Breast epithelium (tissue), 4 donors: ENCODE data around the gene COTL1. TPM values are rescaled to one million over a fixed set of nuclear protein-coding genes. Genes with fewer than 3 reads are reported as not detected.

ENCODE experiments used
- DNase-seq, 2 donors: peaks; one replicate each; pipeline ENCODE4 v3.0.0-alpha.2; 2019; ENCODE audit warnings: low spot score in 2 of 2
- H3K27ac ChIP-seq, 2 donors: fragments of 200-600 bp; sonication (generic) in 1 of 2; one replicate each; pipeline ENCODE4 v1.5.1; 2016 to 2019; ENCODE audit warnings: mild to moderate bottlenecking in 1 of 2
- H3K27me3 ChIP-seq, 2 donors: fragments of 200-600 bp; sonication (generic) in 1 of 2; one replicate each; pipeline versions ENCODE4 v1.5.1 to v1.6.0; 2017 to 2019; ENCODE audit warnings: control low read depth in 1 of 2, mild to moderate bottlenecking in 1 of 2
- H3K36me3 ChIP-seq: fragments of 200-600 bp; one replicate; pipeline ENCODE4 v1.5.1; 2019
- H3K4me1 ChIP-seq, 2 donors: fragments of 200-600 bp; sonication (generic); one replicate each; pipeline ENCODE4 v1.5.1; 2016 to 2019; ENCODE audit warnings: control low read depth in 1 of 2
- H3K4me3 ChIP-seq, 3 donors: fragments of 200-600 bp; sonication (generic); 1 replicate in 2 of 3; 2 replicates in 1 of 3; pipeline ENCODE4 v1.5.1; 2016 to 2019; ENCODE audit warnings: mild to moderate bottlenecking in 3 of 3, moderate library complexity in 2 of 3
- H3K9me3 ChIP-seq, 2 donors: fragments of 200-600 bp; sonication (generic) in 1 of 2; one replicate each; pipeline ENCODE4 v1.5.1; 2016 to 2019; ENCODE audit warnings: control low read depth in 1 of 2
- POLR2A ChIP-seq: fragments of 450-650 bp; IDR thresholded peaks from one replicate; pipeline ENCODE4 v1.6.1; 2016; ENCODE audit warnings: antibody characterized with exemption, mild to moderate bottlenecking, moderate library complexity
- POLR2AphosphoS5 ChIP-seq, 3 donors: sonication (generic); formaldehyde crosslinking; IDR thresholded peaks; one replicate each; pipeline ENCODE4 v1.6.1; 2017; ENCODE audit warnings: antibody characterized with exemption in 3 of 3
- intact Hi-C: fragments of 100-400 bp; cut with DNase I; formaldehyde crosslinking; loops from one replicate; pipeline ENCODE4 v1.15.1; 2023; ENCODE audit warnings: low total_unique reads
- total RNA-seq, 3 donors: library from RNA; depleted of rRNA; stranded (reverse); fragments of >200 nt; gene quantifications; one replicate each; pipeline ENCODE4 v1.1.0, GENCODE V29; 2016
- TF ChIP-seq, protein P1 (sequence below), 3 donors: fragments of 450-650 bp; IDR thresholded peaks; one replicate each; pipeline ENCODE4 v1.5.1; 2016 to 2017; ENCODE audit warnings: antibody characterized with exemption in 3 of 3, mild to moderate bottlenecking in 3 of 3, moderate library complexity in 3 of 3

COTL1 gene
- total RNA-seq, 3 donors from 2014 or later = 22.0 to 49.2 (median 44.6) TPM

DNA sequence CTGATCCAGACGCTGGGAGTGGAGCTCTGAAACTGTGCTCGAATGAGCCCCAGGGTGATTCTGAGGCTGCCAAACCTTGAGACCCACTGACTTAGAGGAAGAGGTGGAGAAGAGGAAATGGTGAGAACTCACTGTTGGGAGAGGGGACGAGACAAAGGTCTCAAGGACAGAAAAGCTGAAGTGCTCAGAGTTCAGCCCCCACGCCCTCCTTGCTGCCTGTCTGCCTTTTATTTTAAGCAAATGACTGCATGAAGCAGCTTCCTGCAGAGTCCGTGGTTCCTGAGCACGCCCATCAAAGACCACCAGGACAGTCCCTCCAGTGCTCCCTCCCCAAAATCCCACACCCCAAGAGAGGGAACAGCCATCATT lies 20.4 kb downstream of the COTL1 start:
- DNase-seq = no peak
- intact Hi-C loops = loop anchor here (10.0 kb wide), 1 partner anchor 73 kb away; no protein-coding TSS in a partner anchor
- H3K4me3 ChIP-seq = no peak overlapping the region
- H3K27me3 ChIP-seq = no peaks in the 10 kb centered on the region
- H3K27ac ChIP-seq = peak overlapping the region in 1 of 2 donors; percentile 92
- H3K36me3 ChIP-seq = no peaks in the 10 kb centered on the region
- no peaks in the 10 kb centered on the region for H3K9me3 ChIP-seq
- TF ChIP-seq POLR2A (no peak), POLR2AphosphoS5 (IDR thresholded peaks at IDR 0.05) (no peak)
- TF ChIP-seq, protein P1, sequence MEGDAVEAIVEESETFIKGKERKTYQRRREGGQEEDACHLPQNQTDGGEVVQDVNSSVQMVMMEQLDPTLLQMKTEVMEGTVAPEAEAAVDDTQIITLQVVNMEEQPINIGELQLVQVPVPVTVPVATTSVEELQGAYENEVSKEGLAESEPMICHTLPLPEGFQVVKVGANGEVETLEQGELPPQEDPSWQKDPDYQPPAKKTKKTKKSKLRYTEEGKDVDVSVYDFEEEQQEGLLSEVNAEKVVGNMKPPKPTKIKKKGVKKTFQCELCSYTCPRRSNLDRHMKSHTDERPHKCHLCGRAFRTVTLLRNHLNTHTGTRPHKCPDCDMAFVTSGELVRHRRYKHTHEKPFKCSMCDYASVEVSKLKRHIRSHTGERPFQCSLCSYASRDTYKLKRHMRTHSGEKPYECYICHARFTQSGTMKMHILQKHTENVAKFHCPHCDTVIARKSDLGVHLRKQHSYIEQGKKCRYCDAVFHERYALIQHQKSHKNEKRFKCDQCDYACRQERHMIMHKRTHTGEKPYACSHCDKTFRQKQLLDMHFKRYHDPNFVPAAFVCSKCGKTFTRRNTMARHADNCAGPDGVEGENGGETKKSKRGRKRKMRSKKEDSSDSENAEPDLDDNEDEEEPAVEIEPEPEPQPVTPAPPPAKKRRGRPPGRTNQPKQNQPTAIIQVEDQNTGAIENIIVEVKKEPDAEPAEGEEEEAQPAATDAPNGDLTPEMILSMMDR (IDR thresholded peaks at IDR 0.05) = no peak
- peaks cover 0 to 7% of the 10 kb centered on the region in 2 donors for H3K4me1 ChIP-seq

DNA sequence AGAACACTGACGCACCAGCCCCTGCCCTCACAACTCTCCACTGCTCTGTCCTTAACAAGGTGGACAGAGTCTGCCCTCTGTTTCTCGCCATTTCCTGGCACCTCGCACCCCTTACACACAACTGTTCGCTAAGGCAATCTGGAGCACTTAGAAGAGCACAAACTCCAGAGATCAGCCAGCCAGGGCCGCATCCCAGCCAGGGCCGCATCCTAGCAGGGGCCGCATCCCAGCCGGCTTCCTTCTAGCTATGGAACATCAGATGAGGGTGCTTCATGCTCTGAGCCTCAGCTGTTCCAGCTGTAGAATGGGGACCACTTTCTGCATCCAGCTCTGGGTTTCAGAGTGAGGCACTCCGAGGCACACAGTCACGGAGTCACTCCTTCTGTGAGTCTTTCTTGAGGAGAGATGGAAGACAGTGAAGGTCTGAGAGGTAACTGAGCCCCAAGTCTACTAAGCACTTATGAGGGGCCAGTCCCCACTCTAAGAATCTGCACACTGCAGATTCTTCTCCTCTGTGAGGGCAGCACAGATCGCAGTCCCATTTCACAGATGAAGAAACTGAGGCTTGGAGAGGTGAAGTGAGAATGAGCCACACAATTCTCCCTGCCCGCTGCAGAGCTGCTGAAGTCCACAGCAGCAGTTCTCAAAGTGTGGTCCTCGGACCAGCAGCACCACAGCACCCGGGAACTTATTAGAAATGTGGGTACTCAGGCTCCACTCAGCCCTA lies 20.9 kb downstream of the COTL1 start:
- H3K4me1 ChIP-seq = peaks cover 0 to 7% of the 10 kb centered on the region in 2 donors
- no peak overlapping the region for H3K4me3 ChIP-seq

DNA sequence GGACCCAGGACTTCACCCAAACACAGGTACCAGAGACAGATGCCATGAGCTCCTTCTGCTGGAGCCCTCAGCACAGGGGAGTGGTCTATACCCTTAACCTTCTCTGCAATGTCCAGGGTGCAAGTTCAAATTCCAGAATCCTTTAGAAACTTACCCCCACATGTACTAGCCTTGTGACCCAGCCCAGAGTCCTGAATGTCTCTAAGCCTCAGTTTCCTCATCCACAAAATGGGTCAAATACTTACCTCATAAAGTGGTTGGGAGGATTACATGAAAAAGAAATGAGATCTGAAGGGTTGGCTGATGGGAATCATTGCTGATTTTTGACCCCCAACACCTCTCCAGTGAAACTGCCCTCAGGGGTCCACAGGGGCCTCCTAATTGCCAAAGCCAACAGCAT lies 21.7 kb downstream of the COTL1 start:
- Histone ChIP-seq H3K36me3 (no peaks in the 10 kb centered on the region), H3K27ac (no peak overlapping the region), H3K27me3 (no peaks in the 10 kb centered on the region), H3K9me3 (no peaks in the 10 kb centered on the region), H3K4me3 (no peak overlapping the region), H3K4me1 (peaks cover 0 to 7% of the 10 kb centered on the region in 2 donors)
- intact Hi-C loops = loop anchor here (10.0 kb wide), 1 partner anchor 71 kb away; no protein-coding TSS in a partner anchor
- TF ChIP-seq, protein P1 (IDR thresholded peaks at IDR 0.05) = no peak
- TF ChIP-seq POLR2A (no peak), POLR2AphosphoS5 (IDR thresholded peaks at IDR 0.05) (no peak)
- no peak for DNase-seq

More for the DNA sequence above, 20.9 kb downstream of the COTL1 start:
- Histone ChIP-seq H3K9me3 (no peaks in the 10 kb centered on the region), H3K27me3 (no peaks in the 10 kb centered on the region), H3K27ac (peak overlapping the region in 1 of 2 donors; percentile 92), H3K36me3 (no peaks in the 10 kb centered on the region)
- intact Hi-C loops = loop anchor here (10.0 kb wide), 1 partner anchor 72 kb away; no protein-coding TSS in a partner anchor
- no peak for DNase-seq
- TF ChIP-seq POLR2AphosphoS5 (IDR thresholded peaks at IDR 0.05) (no peak), POLR2A (no peak)
- TF ChIP-seq, protein P1 (IDR thresholded peaks at IDR 0.05) = no peak

DNA sequence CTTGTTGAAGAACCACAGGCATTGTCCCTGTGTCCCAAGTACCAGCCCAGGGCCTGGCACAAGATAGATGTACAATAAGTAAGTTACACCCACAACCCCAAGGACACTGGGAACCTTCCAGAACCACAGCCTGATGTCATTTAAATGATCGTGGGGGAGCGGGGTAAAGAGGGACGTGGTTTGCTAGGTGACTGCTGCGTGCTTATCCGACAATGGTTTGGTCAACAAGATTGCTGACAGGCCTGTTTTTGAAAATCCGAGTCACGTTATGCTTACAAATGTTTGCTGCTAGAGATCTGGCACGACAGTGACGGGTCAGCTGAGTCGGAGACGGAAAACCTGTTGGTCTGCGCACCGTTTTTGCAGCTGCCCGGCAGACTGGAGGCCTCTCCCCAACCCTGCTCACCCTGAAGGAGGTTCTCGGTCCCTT lies 22.8 kb downstream of the COTL1 start:
- H3K9me3 ChIP-seq = no peaks in the 10 kb centered on the region
- H3K27ac ChIP-seq = no peak overlapping the region
- H3K4me3 ChIP-seq = no peak overlapping the region
- TF ChIP-seq POLR2AphosphoS5 (IDR thresholded peaks at IDR 0.05) (no peak), POLR2A (no peak)
- TF ChIP-seq, protein P1 (IDR thresholded peaks at IDR 0.05) = no peak
- H3K4me1 ChIP-seq = peaks cover 0 to 7% of the 10 kb centered on the region in 2 donors
- H3K27me3 ChIP-seq = no peaks in the 10 kb centered on the region
- intact Hi-C loops = loop anchor here (10.0 kb wide), 1 partner anchor 70 kb away; no protein-coding TSS in a partner anchor
- H3K36me3 ChIP-seq = no peaks in the 10 kb centered on the region
- peak in 1 of 2 donors; percentile 70 for DNase-seq

DNA sequence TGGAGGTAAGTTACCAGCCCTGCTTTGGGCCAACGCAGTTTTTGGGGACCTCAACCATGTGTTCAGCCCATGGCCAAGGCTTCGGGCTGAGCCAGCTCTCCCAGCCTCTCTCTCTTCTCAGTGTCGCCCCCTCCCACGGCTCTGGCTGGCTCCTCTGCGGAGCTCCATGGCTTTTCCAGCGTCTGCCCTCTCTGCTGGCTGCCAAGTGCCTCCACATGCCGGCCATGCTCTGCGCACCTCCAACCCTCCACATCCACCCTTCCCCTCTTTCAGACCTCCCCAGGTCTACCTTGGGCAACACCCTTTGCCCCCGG lies 23.2 kb downstream of the COTL1 start:
- no peak for DNase-seq
- Histone ChIP-seq H3K36me3 (no peaks in the 10 kb centered on the region), H3K4me1 (peaks cover 0 to 7% of the 10 kb centered on the region in 2 donors), H3K27me3 (no peaks in the 10 kb centered on the region), H3K27ac (peak overlapping the region in 1 of 2 donors; percentile 23), H3K9me3 (no peaks in the 10 kb centered on the region), H3K4me3 (no peak overlapping the region)
- intact Hi-C loops = loop anchor here (10.0 kb wide), 1 partner anchor 70 kb away; no protein-coding TSS in a partner anchor
- TF ChIP-seq POLR2AphosphoS5 (IDR thresholded peaks at IDR 0.05) (no peak), POLR2A (no peak)
- TF ChIP-seq, protein P1 (IDR thresholded peaks at IDR 0.05) = no peak
